Choroid plexus epithelial cell (primary cell): Measurements from ENCODE around the gene DNASE1.
A peak's percentile ranks its signal among the peaks of the same experiment; 100 is the strongest.
"Not testable (repeated sequence)": the region's sequence is repeated elsewhere in the genome, so short reads cannot be mapped to it uniquely, and the experiment has no call there.

Source experiments
- DNase-seq: peaks from one replicate; pipeline ENCODE4 v3.0.0-alpha.2; 2010; ENCODE audit warnings: low read depth
- H3K4me3 ChIP-seq: 2 replicates; pipeline ENCODE4 v1.5.1; 2011; ENCODE audit warnings: low read depth, mild to moderate bottlenecking, control low read depth, low read length, moderate library complexity
- CTCF ChIP-seq: conservative IDR thresholded peaks from 2 replicates; pipeline ENCODE4 v1.5.1; 2011; ENCODE audit warnings: low read depth, mild to moderate bottlenecking, control low read depth, inconsistent platforms, low read length, moderate library complexity

The DNASE1 gene

DNA sequence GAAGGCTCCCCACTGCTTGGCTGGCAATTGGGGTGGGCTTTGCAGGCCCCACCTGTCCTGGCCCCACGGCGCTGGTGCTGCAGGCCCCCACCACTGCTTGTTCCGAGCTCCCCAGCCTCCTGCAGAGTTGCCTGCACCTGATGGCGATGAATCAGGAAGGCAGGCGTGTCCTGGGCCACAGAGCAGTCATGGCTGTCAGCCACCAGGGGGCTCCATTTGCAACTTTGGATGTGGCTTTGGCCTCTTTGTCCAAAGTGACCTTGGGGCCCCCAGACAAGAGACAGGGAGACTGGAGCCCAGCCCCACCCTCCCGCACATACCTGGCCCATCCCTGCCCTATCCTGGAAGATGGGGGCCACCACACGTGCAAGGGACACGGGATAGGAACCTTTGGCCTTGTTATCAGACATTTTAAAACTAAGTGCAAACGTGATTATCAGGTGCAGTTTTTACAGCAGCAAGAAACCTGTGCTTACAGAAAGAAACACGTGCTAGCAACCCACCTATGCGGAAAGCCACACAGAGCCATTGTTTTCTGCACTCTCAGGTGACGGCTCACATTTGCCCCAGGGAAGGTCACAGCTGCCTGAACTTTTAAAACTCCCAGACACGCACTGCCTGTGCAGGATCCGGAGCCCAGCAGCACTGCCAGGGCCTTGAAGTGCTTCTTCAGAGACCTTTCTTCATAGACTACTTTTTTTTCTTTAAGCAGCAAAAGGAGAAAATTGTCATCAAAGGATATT, at the start of gene DNASE1:
TSS of gene DNASE1 (plus strand) at position 443 of the 743 bp plus-strand sequence. CDS start 683 bp downstream, outside the sequence.
- peak; percentile 74 for DNase-seq
- peak; percentile 77 for TF ChIP-seq CTCF
- H3K4me3 ChIP-seq: no peak within 1 kb of the TSS

- DNase-seq: no peak
- no peak overlapping the region for H3K4me3 ChIP-seq
- no peak for TF ChIP-seq CTCF
Measured at GRCh38 chr16:3606441-3606840, 48.0 kb upstream of the DNASE1 start.

- TF ChIP-seq CTCF: no peak
- no peak for DNase-seq
- no peak overlapping the region for H3K4me3 ChIP-seq
Measured at GRCh38 chr16:3607161-3607560, 47.3 kb upstream of the DNASE1 start.

DNA sequence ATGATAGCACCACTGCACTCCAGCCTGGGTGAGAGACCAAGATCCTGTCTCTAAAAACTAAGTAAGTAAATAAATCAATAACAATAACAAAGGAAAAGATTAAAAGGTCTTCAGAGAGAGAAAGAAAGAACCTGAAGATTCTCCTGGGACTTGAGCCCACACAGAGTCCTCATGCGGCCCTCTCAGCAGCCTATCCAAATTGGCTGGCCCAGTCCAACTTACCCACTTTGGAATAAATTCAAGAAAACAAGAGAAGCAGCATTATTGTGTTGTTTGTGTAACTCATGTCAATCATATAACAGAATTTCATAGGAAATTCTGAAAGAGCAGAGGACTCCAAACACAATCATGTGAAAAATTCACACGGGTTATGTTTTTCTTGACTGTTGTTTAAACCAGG, 46.9 kb upstream of the DNASE1 start:
- TF ChIP-seq CTCF: no peak
- H3K4me3 ChIP-seq: no peak overlapping the region
- DNase-seq: no peak

DNA sequence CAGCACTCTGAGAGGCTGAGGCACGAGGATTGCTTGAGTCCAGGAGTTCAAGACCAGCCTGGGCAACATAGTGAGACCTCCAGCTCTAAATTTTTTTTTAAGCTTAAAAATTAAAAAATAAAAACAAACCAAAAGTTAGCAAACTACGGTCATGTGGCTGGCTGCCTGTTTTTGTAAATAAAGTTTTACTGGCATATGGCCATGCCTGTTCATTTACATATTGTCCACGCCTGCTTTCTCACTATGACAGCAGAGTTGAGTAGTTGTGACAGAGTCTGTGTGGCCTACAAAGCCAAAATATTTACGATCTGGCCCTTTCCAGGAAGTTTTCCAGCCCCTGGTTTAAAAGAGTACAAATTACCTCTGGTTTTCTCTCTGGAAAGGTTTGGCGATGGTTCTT, 46.4 kb upstream of the DNASE1 start:
- no peak for TF ChIP-seq CTCF
- H3K4me3 ChIP-seq: no peak overlapping the region
- DNase-seq: no peak

- not testable (repeated sequence) for DNase-seq, H3K4me3 ChIP-seq
Measured at GRCh38 chr16:3608976-3609375, 45.5 kb upstream of the DNASE1 start.

- H3K4me3 ChIP-seq: no peak overlapping the region
- no peak for DNase-seq
- no peak for TF ChIP-seq CTCF
Measured at GRCh38 chr16:3609895-3610697, 44.4 kb upstream of the DNASE1 start.
